ENCODE data around the gene HPX. TPM values are rescaled to one million over a fixed set of nuclear protein-coding genes. Genes with fewer than 3 reads are reported as not detected.

Gene HPX
- total RNA-seq, 2 experiments from 2014 or later: 0.16 to 5.2 TPM

DNA sequence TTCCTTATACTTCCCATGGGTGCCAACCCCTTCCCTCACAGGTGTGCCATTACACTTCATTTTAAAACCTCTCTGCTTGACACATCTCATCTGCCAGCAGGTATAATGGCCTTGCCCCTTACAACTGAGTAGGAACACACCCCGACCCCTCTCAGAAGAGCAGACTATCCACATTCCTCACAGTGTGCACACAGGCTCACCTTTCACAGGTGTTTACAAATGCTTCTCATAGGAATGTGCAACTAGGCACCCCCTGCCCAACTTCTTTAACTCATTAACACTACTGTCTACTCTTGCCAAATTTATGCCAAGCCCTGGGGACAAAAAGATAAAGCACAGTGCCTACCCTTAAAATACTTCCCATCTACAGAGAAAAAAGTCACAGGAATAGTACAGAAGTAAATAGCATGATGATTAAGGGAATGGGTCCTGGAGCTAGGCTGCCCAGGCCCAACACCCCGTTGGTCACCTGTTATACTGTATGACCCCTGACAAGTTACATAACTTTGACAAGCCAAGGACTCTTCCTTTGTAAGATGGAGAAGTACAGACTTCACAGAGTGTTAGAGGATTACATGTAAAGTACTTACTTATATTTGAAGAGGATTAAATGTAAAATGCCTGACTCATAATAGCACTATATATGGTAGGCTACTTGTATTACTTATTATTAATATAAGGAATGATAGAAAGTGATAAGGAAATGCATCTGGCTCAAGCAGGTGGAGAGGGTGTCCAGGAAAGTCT, 17.7 kb upstream of the HPX start:
- TF ChIP-seq, protein P1, sequence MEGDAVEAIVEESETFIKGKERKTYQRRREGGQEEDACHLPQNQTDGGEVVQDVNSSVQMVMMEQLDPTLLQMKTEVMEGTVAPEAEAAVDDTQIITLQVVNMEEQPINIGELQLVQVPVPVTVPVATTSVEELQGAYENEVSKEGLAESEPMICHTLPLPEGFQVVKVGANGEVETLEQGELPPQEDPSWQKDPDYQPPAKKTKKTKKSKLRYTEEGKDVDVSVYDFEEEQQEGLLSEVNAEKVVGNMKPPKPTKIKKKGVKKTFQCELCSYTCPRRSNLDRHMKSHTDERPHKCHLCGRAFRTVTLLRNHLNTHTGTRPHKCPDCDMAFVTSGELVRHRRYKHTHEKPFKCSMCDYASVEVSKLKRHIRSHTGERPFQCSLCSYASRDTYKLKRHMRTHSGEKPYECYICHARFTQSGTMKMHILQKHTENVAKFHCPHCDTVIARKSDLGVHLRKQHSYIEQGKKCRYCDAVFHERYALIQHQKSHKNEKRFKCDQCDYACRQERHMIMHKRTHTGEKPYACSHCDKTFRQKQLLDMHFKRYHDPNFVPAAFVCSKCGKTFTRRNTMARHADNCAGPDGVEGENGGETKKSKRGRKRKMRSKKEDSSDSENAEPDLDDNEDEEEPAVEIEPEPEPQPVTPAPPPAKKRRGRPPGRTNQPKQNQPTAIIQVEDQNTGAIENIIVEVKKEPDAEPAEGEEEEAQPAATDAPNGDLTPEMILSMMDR (conservative IDR thresholded peaks at IDR 0.05; ENCODE audit: low read length): no peak
- TF ChIP-seq EZH2phosphoT487 (IDR thresholded peaks at IDR 0.05; ENCODE audit: borderline replicate concordance, low read depth, low read length): no peak
- no peaks in the 10 kb centered on the region; the same call in 1 of the 2 replicates for H3K36me3 ChIP-seq (ENCODE audit: insufficient read depth, low read length)
- DNase-seq (ENCODE audit: low spot score): no peak
- no peak overlapping the region for H3K4me3 ChIP-seq (ENCODE audit: low read depth, low read length, poor library complexity, severe bottlenecking)
- no peak overlapping the region for H3K27ac ChIP-seq (ENCODE audit: low read depth, low read length, poor library complexity, severe bottlenecking)
- no TSS peak for BruUV-seq (replicated peaks)
- CTCF ChIA-PET (ENCODE audit: unreplicated experiment): no interaction called here
- H3K9me2 ChIP-seq (ENCODE audit: insufficient read depth, low read length): no peaks in the 10 kb centered on the region
- no peak overlapping the region for H2AFZ ChIP-seq (ENCODE audit: low read length)
- H4K20me1 ChIP-seq (ENCODE audit: insufficient read depth, low read length): no peaks in the 10 kb centered on the region
- H3K4me2 ChIP-seq (ENCODE audit: low read length): no peak overlapping the region
- H3K79me2 ChIP-seq (ENCODE audit: insufficient read depth, low read depth, low read length): no peaks in the 10 kb centered on the region
- POLR2A ChIA-PET: interaction anchor here (0.6 to 1.2 kb wide), 2 partner anchors 11 to 37 kb away, joined by 4 to 7 read pairs; no protein-coding TSS in a partner anchor
- intact Hi-C loops (cut with micrococcal nuclease; ENCODE audit: unreplicated experiment): no loop called here
- H3K4me1 ChIP-seq (ENCODE audit: insufficient read depth, low read length, poor library complexity, severe bottlenecking): peaks cover 28% of the 10 kb centered on the region
- no peaks in the 10 kb centered on the region for H3K9me3 ChIP-seq (ENCODE audit: low read length)

DNA sequence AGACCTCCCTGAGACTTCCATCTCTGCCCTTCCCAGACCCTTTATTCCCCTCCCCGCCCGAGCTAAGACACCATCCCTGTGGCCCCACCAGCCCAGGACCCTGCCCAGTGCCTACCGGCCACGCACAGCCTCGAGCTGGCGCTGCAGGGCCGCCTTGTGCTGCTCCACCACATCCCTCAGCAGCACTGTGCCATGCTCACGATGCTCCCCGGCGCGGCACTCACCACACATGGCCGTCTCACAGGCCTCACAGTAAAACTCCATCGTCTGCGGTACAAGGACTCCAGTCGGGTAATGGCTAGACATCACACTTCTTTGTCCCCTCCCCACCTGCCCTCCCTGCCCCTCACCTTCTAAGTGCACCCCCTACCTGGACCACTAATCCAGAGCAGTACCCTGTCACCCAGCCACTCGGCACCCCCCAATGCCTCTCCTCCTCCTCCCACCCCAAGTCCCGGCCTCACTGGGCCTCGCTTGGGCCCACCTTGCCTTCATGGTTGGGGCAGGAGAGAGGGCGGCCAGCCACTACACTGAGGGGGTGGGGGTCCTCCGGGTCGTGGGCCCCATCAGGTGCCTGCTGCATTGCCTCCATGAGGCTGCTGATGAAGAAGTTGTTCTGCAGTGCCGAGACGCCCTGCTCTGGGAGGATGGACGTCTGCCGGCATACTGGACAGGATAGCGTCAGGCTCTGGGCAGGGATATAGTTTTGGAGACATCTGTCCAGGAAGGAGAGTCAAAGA, 17.0 kb upstream of the HPX start:
- Histone ChIP-seq H3K4me1 (ENCODE audit: insufficient read depth, low read length, poor library complexity, severe bottlenecking) (peaks cover 30% of the 10 kb centered on the region), H2AFZ (ENCODE audit: low read length) (no peak overlapping the region), H3K27ac (ENCODE audit: low read depth, low read length, poor library complexity, severe bottlenecking) (no peak overlapping the region), H3K9me3 (ENCODE audit: low read length) (no peaks in the 10 kb centered on the region), H3K36me3 (ENCODE audit: insufficient read depth, low read length) (no peaks in the 10 kb centered on the region; the same call in 1 of the 2 replicates), H3K9me2 (ENCODE audit: insufficient read depth, low read length) (no peaks in the 10 kb centered on the region), H3K4me2 (ENCODE audit: low read length) (no peak overlapping the region), H3K4me3 (ENCODE audit: low read depth, low read length, poor library complexity, severe bottlenecking) (no peak overlapping the region), H3K79me2 (ENCODE audit: insufficient read depth, low read depth, low read length) (no peaks in the 10 kb centered on the region), H4K20me1 (ENCODE audit: insufficient read depth, low read length) (no peaks in the 10 kb centered on the region)
- intact Hi-C loops (cut with micrococcal nuclease; ENCODE audit: unreplicated experiment): no loop called here
- DNase-seq (ENCODE audit: low spot score): no peak
- TF ChIP-seq, protein P1 (conservative IDR thresholded peaks at IDR 0.05; ENCODE audit: low read length): no peak
- TF ChIP-seq EZH2phosphoT487 (IDR thresholded peaks at IDR 0.05; ENCODE audit: borderline replicate concordance, low read depth, low read length): no peak
- BruUV-seq (replicated peaks): no TSS peak
- ChIA-PET POLR2A (no interaction called here), CTCF (ENCODE audit: unreplicated experiment) (no interaction called here)

Measured in OCI-LY7 (cell line).